NCI-H146 treated with DMSO at 0.1 percent for 48 hours (cell line): ENCODE results near the gene CNOT1.
A peak's percentile ranks its signal among the peaks of the same experiment; 100 is the strongest.

ENCODE experiments used
- DNase-seq: peaks from one replicate; lab custom pipeline; 2025; ENCODE audit not compliant: unreplicated experiment; lab: John Stamatoyannopoulos, UW

CNOT1 gene

GRCh38 chr16:58488531-58488930 is 141.1 kb downstream of the CNOT1 start:
- DNase-seq: no peak

GRCh38 chr16:58487566-58488351 is 141.9 kb downstream of the CNOT1 start:
- DNase-seq: peak; percentile 16

DNA sequence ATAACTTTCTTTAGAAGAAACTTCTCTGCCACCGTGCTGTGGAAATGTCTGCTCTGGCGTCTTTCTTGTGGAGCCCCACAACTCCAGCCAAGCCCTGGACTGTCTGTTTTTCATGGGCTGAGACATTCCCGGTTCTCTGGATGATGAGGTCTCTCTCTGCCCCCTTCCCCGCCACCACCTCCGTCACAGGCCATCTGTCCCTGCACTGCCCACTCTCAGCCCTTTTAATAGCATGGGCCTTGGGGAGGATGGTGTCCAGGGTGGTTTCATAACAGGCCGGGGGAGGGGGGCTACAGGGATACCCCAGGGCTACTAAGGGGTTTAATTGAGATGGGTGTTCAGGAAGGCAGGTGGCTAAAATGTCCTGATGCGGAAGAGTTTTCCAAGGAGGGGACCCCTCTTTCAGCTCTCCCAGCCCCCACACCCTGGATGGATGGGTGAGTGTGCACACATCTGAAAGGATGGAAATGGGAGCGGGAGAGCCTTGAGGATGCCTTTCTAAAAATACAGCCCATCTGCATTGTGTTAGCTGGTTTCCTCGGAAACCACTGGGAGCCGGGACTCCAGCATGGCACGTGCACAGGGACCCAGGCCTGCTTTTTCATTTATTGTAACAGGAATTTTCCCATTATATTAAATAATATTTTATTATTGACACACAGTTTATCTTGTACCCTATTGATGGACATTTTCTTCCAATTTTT is 144.3 kb downstream of the CNOT1 start:
- DNase-seq: no peak

- no peak for DNase-seq
Measured at GRCh38 chr16:58481931-58482330, 147.7 kb downstream of the CNOT1 start.

GRCh38 chr16:58481226-58481869 is 148.3 kb downstream of the CNOT1 start:
- no peak for DNase-seq

DNA sequence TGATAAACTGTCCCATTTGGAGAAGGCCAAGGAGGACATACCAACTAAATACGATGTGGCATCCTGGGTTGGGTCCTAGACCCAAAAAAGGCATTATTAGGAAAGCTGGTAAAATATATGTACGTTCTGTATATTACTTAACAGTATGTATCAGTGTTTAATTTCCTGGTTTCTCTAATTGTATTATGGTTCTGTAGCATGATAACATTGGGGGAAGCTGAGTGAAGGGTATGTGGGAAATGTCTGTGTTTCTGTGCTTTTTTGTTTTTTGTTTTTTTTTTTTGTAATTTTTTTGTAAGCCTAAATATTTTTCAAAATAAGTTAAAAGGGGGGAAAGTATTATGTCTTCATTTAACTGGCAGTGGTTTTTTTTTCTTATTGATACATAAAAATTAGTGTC is 151.2 kb downstream of the CNOT1 start:
- no peak for DNase-seq

- DNase-seq: no peak
Measured at GRCh38 chr16:58476791-58477190, 152.8 kb downstream of the CNOT1 start.

GRCh38 chr16:58475091-58475619 is 154.5 kb downstream of the CNOT1 start:
- no peak for DNase-seq

- no peak for DNase-seq
Measured at GRCh38 chr16:58474296-58474695, 155.3 kb downstream of the CNOT1 start.

- DNase-seq: no peak
Measured at GRCh38 chr16:58472827-58473226, 156.8 kb downstream of the CNOT1 start.

- no peak for DNase-seq
Measured at GRCh38 chr16:58472266-58472665, 157.4 kb downstream of the CNOT1 start.

DNA sequence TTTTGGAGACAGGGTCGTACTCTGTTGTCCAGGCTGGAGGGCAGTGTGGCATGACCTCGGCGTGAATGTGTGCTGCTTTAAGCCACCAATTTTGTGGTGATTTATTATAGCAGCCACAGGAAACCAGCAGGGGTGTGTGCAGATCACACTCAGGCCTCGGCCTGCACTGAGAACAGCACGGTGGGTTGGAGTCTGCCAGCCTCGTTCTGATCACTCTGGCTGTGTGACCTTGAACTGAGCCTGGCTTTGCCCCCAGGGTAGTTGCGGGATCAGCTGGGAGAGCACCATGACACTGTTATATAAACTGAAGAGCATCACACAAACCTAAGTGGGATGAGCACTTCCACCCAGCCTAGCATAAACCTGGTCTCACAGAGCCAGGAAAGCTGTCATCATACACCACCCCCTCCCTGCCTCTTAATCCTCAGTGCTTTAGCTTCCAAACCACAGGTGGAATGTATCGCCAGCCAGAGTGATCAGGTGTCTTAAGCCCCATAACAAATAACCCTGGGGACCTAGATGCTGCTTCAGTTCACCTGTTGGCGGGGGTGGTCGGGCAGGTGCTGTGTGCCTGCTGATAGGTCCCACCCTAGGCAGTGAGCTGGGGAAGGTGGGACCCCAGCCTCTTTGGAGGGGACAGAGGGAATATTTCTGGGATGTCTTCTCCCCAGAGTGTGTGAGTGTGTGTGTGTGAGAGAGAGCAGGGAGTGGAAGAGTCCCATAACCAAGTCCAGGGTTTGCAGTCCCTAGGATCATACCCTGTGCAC is 158.2 kb downstream of the CNOT1 start:
- DNase-seq: no peak
